Fibroblast of villous mesenchyme (primary cell): Measurements from ENCODE around the gene KIAA1191. TPM values are rescaled to one million over a fixed set of nuclear protein-coding genes. Genes with fewer than 3 reads are reported as not detected.

Source experiments
- DNase-seq: peaks from one replicate; pipeline ENCODE4 v3.0.0-alpha.2; 2010; ENCODE audit warnings: low read depth
- H3K4me3 ChIP-seq: 2 replicates; pipeline ENCODE4 v1.5.1; 2011; ENCODE audit warnings: low read depth, mild to moderate bottlenecking, low read length
- total RNA-seq: library from RNA; depleted of rRNA; stranded (reverse); fragments of >200 nt; gene quantifications from 2 replicates; pipeline ENCODE4 v1.2.3, GENCODE V29; 2012
- TF ChIP-seq, protein P1 (sequence below): IDR thresholded peaks from 2 replicates; pipeline ENCODE4 v1.5.1; 2012; ENCODE audit warnings: low read depth, mild to moderate bottlenecking, low read length; ENCODE audit not compliant: insufficient read depth

The KIAA1191 gene
- total RNA-seq, 1 donor, result 107 TPM

DNA sequence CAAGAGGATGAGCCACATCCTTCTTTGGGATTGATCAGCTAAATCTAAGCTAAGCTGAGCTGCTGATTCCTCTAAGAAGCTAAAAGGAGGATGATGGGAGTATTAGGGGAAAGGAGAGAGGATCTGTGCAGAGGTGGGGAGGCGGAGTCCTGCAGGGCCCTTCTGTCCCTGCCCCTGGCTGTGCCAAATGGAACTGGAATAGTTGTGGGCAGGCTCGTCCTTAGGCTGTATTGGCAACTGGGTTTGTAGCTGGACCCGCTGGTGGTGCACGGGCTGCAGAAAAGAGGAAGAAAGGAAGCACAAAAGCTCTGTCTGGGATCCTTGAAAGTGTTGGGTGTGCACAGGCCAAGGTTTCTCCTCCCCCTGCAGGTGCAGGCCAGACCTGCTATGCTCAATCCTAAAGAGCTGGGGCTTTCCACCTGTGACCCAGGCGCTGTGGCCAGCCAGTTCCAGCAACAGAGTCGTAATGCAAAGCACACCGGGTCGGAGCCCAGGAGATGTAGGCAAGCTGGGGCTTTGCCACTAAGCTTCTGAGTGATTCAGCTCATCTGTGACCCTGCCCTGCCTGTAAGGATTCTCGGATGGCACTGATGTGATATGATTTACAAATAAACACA lies 45.0 kb upstream of the KIAA1191 start:
- no peak overlapping the region for H3K4me3 ChIP-seq
- TF ChIP-seq, protein P1, sequence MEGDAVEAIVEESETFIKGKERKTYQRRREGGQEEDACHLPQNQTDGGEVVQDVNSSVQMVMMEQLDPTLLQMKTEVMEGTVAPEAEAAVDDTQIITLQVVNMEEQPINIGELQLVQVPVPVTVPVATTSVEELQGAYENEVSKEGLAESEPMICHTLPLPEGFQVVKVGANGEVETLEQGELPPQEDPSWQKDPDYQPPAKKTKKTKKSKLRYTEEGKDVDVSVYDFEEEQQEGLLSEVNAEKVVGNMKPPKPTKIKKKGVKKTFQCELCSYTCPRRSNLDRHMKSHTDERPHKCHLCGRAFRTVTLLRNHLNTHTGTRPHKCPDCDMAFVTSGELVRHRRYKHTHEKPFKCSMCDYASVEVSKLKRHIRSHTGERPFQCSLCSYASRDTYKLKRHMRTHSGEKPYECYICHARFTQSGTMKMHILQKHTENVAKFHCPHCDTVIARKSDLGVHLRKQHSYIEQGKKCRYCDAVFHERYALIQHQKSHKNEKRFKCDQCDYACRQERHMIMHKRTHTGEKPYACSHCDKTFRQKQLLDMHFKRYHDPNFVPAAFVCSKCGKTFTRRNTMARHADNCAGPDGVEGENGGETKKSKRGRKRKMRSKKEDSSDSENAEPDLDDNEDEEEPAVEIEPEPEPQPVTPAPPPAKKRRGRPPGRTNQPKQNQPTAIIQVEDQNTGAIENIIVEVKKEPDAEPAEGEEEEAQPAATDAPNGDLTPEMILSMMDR, result no peak
- no peak for DNase-seq

DNA sequence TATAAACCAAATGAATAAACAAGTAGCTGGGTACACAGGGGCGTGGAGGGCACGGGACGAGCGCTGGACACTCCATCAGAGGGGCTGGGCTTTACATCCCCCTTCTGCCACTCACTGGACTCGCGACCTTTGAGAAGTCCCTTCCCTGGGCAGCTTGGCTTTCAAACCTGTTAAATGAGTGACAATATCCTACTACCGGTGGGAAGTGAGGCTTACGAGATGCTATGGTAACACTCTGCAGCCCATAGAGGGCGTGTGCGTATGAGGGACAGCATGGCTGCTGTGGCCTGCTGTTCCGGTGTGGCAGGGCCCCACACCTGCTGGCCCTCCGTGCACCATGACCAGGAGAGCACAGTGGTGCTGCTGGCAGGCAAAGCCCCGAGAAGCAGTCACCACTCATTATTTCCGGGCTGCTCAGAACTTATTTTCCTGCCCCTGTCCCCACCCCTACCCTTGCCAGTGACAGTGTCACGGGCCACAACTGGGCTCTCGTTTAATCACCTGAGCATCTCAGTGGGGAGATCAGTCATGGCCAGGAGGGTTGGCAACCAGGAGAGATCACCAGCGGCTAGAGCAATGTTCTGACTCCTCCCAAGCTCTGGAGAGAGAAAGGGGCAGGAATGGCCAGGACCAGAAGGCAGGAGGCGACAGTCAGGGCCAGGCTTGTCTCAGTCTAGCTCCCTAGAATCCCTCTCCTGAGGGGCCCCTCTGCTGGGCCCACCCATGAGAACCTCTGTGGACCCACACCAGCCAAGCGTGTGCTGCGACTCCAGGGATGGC lies 44.3 kb upstream of the KIAA1191 start:
- no peak for DNase-seq
- TF ChIP-seq, protein P1, result no peak
- no peak overlapping the region for H3K4me3 ChIP-seq

DNA sequence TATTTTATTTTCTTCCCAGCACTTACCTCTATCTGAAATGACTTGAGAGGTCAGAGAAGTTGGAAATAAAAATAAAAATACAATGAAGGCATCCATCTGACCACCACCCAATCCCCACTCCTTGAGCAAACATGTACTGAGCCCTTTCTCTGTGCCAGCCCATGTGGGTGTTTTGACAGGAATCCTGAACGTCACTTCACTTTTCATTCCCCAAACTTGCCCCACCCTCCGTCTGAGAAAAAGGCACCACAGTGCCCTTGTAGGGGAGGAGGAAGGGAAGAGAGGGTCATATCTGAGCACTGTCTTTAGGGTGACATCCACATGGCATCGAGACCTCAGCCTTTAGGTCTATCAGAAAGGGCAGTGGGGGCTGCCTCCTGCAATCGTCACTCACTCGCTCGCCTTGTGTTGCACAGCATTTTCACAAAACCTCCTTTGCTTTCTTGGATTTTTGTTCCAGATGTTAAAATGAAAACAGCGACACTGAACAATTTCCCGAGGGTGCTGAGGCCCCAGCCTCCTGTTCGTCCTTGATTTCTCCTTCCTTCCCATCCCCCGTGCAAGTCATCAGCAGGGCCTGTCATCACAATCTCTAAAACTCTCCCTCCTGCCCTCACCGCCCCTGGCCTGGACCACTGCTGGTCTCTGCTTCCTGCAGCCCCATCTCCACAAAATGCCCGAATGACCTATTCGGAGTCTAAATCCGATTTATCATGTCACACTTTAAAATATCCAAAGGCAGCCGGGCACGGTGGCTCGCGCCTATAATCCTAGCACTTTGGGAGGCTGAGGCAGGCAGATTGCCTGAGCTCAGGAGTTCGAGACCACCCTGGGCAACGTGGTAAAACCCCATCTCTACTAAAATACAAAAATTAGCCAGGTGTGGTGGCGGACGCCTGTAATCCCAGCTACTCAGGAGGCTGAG lies 40.0 kb upstream of the KIAA1191 start:
- no peak overlapping the region for H3K4me3 ChIP-seq
- DNase-seq, result no peak
- TF ChIP-seq, protein P1, result no peak

DNA sequence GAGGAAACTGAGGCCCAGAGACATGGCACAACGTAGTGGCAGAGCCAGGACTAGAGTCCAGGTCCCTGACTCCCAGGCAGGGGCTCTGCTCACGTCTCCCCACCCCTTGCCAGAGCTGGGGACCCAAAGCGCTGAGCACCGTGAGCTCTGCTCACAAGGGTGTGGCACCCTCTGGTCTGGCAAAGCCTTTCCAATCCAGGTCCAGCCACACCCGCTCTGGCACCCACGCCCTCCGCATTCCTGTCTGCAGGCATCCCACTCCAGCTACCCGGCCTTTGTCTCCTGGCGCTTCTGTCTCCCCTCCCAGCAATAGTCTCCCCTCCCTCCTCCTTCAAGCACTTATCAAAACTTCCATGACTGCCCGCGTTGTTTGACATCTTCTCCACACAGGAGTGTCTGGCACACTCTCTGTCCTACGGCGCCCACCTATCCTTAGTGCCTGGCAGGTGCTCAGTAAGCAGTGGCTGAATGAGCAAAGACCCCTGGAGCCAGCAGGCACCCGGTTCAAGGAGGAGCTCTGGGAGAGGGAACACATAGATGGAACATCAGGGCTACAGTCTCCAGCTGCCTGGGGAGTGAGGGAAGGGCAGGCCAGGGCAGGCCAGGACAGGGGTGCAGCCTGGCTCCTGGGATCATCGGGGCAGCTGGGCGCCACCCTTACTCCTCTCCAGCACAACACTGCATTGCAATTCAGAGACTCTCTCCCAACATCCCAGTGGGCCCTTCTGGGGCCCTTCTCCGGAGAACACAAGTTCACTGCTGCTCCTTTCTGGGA lies 39.0 kb upstream of the KIAA1191 start:
- TF ChIP-seq, protein P1, result no peak
- DNase-seq, result no peak
- no peak overlapping the region for H3K4me3 ChIP-seq

DNA sequence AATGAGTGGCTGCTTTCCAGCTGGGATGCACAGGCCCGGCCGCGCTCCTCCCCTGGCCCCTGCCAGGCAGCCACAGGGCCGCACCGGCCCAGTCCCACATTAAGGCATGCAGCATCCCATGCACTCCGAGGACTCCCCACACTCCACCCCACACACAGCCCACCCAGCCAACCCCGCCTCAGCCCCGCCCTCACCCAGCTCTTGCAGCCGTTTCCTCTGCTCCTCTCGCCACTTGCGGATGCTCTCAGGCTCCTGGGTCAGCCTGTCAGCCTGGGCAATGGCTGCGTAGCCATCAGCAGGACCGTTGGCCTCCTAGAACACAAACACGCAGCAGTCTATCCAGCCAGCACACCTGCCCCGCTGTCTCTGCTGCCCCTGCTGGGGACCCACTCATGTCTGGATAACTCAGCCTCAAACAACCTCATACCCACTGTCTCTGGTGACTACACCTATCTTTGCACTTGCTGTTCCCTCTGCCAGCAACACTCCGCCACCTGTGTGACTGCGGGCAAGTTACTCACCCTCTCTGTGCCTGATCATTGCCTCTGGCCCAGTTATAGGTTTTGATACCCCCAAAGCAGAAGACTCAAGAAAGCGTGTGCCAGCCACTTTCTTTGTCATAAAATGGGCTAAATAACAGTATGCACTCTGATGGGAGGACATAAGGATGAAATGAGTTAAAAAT lies 36.3 kb upstream of the KIAA1191 start:
- no peak overlapping the region for H3K4me3 ChIP-seq
- TF ChIP-seq, protein P1, result no peak
- no peak for DNase-seq
